ENCODE data around the gene TCF25.

DNA sequence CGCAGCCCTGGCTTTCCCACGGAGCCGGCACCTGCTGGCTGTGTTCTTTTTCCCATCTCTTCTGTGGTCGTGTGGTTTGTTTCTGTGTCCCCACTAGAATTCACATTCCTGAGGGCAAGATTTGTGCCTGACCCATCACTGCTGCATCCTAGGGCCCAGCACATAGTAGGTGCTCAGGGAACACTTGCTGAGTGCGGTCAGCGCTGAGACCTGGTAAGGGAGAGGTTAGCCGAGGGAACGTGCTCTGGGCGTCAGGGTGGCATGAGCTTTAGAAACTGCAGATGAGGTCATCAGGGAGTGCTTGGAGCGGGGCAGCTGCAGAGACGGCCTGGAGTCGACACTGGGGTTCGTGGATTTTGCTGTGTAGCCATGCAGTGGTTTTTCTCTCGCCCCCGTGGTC, 81.1 kb downstream of the TCF25 start:
- no peak for TF ChIP-seq CTCF (IDR thresholded peaks at IDR 0.05)
- no peak for TF ChIP-seq POLR2A (IDR thresholded peaks at IDR 0.05)
